Activated CD4-positive, CD25-positive, alpha-beta regulatory T cell (primary cell): Measurements from ENCODE around the gene IRF1.

Experiments
- DNase-seq, 4 experiments: peaks; one replicate each; lab custom pipeline; 2025; lab: John Stamatoyannopoulos, UW

The IRF1 gene

GRCh38 chr5:132461569-132462070 is 29.0 kb downstream of the IRF1 start:
- no peak for DNase-seq

- DNase-seq, result no peak
Observed at GRCh38 chr5:132460846-132461568, 29.6 kb downstream of the IRF1 start.

GRCh38 chr5:132459983-132460838 is 30.4 kb downstream of the IRF1 start:
- no peak for DNase-seq

GRCh38 chr5:132459031-132459982 is 31.3 kb downstream of the IRF1 start:
- DNase-seq, result no peak

GRCh38 chr5:132458651-132459030 is 31.9 kb downstream of the IRF1 start:
- DNase-seq, result no peak

GRCh38 chr5:132458226-132458560 is 32.4 kb downstream of the IRF1 start:
- DNase-seq, result no peak

GRCh38 chr5:132457371-132458225 is 33.0 kb downstream of the IRF1 start:
- no peak for DNase-seq

- DNase-seq, result no peak
Observed at GRCh38 chr5:132456987-132457361, 33.6 kb downstream of the IRF1 start.

- DNase-seq, result no peak
Observed at GRCh38 chr5:132456296-132456986, 34.1 kb downstream of the IRF1 start.

- no peak for DNase-seq
Observed at GRCh38 chr5:132455614-132456115, 34.9 kb downstream of the IRF1 start.

- DNase-seq, result no peak
Observed at GRCh38 chr5:132454361-132454760, 36.2 kb downstream of the IRF1 start.

GRCh38 chr5:132451387-132451786 is 39.2 kb downstream of the IRF1 start:
- no peak for DNase-seq

GRCh38 chr5:132449060-132449459 is 41.5 kb downstream of the IRF1 start:
- no peak for DNase-seq

GRCh38 chr5:132447196-132447595 is 43.4 kb downstream of the IRF1 start:
- no peak for DNase-seq

GRCh38 chr5:132446621-132447020 is 44.0 kb downstream of the IRF1 start:
- DNase-seq, result no peak

- DNase-seq, result no peak
Observed at GRCh38 chr5:132445930-132446329, 44.6 kb downstream of the IRF1 start.

GRCh38 chr5:132445640-132445923 is 45.0 kb downstream of the IRF1 start:
- DNase-seq, result no peak

- no peak for DNase-seq
Observed at GRCh38 chr5:132444841-132445639, 45.5 kb downstream of the IRF1 start.

GRCh38 chr5:132444061-132444460 is 46.5 kb downstream of the IRF1 start:
- no peak for DNase-seq
